ENCODE data around the gene PDE6C. TPM values are rescaled to one million over a fixed set of nuclear protein-coding genes. Genes with fewer than 3 reads are reported as not detected.

PDE6C gene
- polyA plus RNA-seq, 3 donors, result 0.24 to 0.40 (median 0.28) TPM

GRCh38 chr10:93593254-93593653 lies 19.1 kb upstream of the PDE6C start:
- no peak for DNase-seq (ENCODE audit: low read depth in 3 of 3, low spot score in 2 of 3)

- DNase-seq (ENCODE audit: low read depth in 3 of 3, low spot score in 2 of 3), result no peak
Observed at GRCh38 chr10:93593749-93594148, 18.6 kb upstream of the PDE6C start.

GRCh38 chr10:93594518-93594917 lies 17.8 kb upstream of the PDE6C start:
- DNase-seq (ENCODE audit: low read depth in 3 of 3, low spot score in 2 of 3), result no peak

GRCh38 chr10:93595378-93596161 lies 16.8 kb upstream of the PDE6C start:
- DNase-seq (ENCODE audit: low read depth in 3 of 3, low spot score in 2 of 3), result no peak

GRCh38 chr10:93596539-93596938 lies 15.8 kb upstream of the PDE6C start:
- no peak for DNase-seq (ENCODE audit: low read depth in 3 of 3, low spot score in 2 of 3)

GRCh38 chr10:93597075-93597599 lies 15.2 kb upstream of the PDE6C start:
- no peak for DNase-seq (ENCODE audit: low read depth in 3 of 3, low spot score in 2 of 3)

GRCh38 chr10:93598157-93598556 lies 14.2 kb upstream of the PDE6C start:
- DNase-seq (ENCODE audit: low read depth in 3 of 3, low spot score in 2 of 3), result no peak

GRCh38 chr10:93599335-93599734 lies 13.0 kb upstream of the PDE6C start:
- DNase-seq (ENCODE audit: low read depth in 3 of 3, low spot score in 2 of 3), result no peak

- DNase-seq (ENCODE audit: low read depth in 3 of 3, low spot score in 2 of 3), result no peak
Observed at GRCh38 chr10:93599778-93600177, 12.6 kb upstream of the PDE6C start.

GRCh38 chr10:93600446-93601145 lies 11.7 kb upstream of the PDE6C start:
- peak in 2 of 3 donors; percentile 17 to 41 for DNase-seq (ENCODE audit: low read depth in 3 of 3, low spot score in 2 of 3)

GRCh38 chr10:93601146-93601773 lies 11.1 kb upstream of the PDE6C start, which contains the start of gene RBP4:
Gene RBP4, minus strand, starts transcription at chr10:93601235. Its CDS starts 207 bp downstream, at chr10:93601028.
- DNase-seq (ENCODE audit: low read depth in 3 of 3, low spot score in 2 of 3), result no peak

GRCh38 chr10:93601774-93602162 lies 10.6 kb upstream of the PDE6C start:
- no peak for DNase-seq (ENCODE audit: low read depth in 3 of 3, low spot score in 2 of 3)

- DNase-seq (ENCODE audit: low read depth in 3 of 3, low spot score in 2 of 3), result no peak
Observed at GRCh38 chr10:93603023-93603422, 9.3 kb upstream of the PDE6C start.

GRCh38 chr10:93604146-93604545 lies 8.2 kb upstream of the PDE6C start:
- DNase-seq (ENCODE audit: low read depth in 3 of 3, low spot score in 2 of 3), result no peak

GRCh38 chr10:93608421-93608820 lies 3.9 kb upstream of the PDE6C start:
- no peak for DNase-seq (ENCODE audit: low read depth in 3 of 3, low spot score in 2 of 3)

- DNase-seq (ENCODE audit: low read depth in 3 of 3, low spot score in 2 of 3), result no peak
Observed at GRCh38 chr10:93613126-93613525, 789 bp downstream of the PDE6C start.

- no peak for DNase-seq (ENCODE audit: low read depth in 3 of 3, low spot score in 2 of 3)
Observed at GRCh38 chr10:93614101-93614825, 1.9 kb downstream of the PDE6C start.

- DNase-seq (ENCODE audit: low read depth in 3 of 3, low spot score in 2 of 3), result no peak
Observed at GRCh38 chr10:93615576-93616235, 3.4 kb downstream of the PDE6C start.

- DNase-seq (ENCODE audit: low read depth in 3 of 3, low spot score in 2 of 3), result no peak
Observed at GRCh38 chr10:93620925-93621324, 8.6 kb downstream of the PDE6C start.

GRCh38 chr10:93622942-93623341 lies 10.6 kb downstream of the PDE6C start:
- no peak for DNase-seq (ENCODE audit: low read depth in 3 of 3, low spot score in 2 of 3)

All from right renal cortex interstitium (tissue), 3 donors.